NCI-H82 treated with DMSO at 0.1 percent for 48 hours (cell line): ENCODE results near the gene TSHZ3.
A peak's percentile ranks its signal among the peaks of the same experiment; 100 is the strongest.

Experiments used
- DNase-seq: peaks from one replicate; lab custom pipeline; 2025; ENCODE audit not compliant: unreplicated experiment; lab: John Stamatoyannopoulos, UW

The TSHZ3 gene

DNA sequence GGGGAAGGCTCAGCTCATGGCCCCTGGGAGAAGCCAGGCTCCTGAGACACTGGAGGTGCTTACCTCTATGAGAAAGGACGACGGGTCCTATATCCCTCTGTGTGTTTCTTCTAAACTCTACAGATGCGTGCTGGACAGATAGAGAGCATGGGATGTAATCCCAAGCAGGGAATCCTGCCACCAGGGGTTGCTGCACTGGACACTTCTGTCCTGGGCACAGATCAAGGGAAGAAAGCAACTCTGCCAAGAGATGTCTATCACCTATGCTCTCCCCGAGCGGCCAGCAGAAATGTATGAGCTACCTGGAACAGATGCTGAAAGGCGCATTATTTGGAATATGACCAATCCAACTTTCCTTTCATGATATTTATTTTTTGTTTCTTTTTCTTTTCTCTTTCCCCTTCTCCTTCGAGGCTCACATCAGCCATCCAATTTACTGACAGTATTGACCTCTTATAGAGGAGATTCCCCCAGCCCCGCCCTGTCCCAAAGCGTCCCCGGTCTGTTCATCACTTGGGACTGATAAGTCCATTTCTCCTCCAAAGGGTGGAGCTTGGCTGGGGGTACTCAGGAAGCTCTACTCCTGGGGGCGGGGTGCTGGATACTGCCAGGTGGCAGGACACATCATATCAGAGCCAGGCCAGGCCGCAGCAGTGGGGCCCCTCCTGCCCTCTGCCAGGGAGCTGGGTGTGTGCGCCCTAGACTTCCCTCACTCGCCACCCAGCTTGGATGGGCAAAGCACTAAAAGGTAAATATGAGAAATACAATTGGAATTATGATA lies 34.2 kb downstream of the TSHZ3 start:
- peak; percentile 17 for DNase-seq

DNA sequence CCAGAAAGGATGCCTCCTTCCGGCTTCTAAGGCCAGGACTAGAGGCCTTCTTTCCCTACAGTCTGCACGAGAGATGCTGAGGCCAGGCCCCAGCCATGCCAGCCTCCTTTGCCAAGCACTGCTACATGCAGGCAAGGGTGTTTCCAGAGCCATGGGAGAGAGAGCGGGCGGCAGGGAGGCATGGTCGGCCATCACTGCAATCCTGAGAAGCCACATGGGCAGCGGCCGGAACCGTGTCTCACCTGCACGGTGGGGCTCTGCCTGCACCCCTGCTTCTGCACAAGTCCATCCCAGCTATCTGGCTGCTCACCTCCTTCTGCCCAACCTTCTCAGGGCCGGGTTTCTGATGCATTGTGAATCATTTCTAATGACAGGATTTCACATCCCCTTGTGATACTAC lies 35.1 kb downstream of the TSHZ3 start:
- DNase-seq = no peak

DNA sequence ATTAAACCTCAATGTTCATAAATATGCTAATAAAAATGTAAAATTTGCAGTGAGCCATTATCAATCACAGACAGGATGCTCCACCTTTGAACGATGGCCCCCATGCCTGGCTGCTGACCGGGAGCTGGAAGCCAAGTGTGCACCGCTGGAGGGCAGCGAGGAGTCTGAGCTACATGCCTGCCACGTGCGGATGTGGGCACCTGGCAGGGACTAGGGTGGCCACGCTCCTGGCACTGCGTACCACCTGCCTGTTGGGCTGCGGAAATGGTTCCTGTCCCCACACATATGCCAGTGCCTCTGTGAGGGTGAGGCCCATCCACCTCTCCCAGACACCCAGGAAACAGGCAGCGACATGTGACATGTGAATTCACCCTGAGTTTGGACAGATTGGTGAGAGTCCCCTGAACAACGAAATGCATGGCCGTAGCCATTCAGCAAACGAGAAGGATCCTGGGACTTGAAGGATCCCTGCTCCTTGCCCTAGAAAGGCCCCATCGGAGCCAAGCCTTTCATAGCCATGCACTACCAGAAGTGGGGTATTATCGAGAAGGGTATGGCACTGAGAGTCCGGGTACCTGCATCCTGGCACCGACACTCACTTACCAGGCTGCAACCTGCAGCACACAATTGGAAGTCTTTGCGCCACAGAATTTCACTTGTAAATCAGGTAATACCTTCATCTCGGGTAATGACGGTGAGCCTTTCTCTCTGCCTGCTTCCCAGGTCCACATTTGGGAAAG lies 35.8 kb downstream of the TSHZ3 start:
- no peak for DNase-seq

DNA sequence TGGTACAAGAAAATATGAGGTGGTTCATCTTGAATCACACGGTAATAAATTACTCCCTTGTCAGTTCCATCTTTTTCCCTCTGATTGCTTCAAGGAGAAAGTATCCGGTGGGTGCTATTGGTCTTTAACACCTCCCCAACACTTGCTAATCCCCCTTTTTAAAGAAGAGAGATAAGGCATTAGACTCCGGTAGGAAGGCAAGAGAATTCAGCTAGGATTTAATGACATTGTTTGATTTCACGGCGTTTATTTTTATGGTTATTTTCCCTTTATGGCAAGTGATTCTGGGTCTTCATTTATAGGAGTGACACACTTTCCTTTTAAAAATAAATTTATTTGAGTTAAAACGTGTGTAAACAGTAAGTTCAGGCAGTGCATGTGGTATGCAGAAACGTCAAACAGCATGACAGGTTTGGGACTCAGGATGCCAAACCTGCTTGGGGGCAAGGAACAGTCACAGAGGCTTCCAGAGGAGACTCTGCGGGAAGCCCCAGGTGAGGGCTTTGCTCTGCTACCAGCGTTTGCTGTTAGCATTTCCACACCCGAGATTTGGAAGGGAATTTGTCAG lies 36.5 kb downstream of the TSHZ3 start:
- DNase-seq = no peak

DNA sequence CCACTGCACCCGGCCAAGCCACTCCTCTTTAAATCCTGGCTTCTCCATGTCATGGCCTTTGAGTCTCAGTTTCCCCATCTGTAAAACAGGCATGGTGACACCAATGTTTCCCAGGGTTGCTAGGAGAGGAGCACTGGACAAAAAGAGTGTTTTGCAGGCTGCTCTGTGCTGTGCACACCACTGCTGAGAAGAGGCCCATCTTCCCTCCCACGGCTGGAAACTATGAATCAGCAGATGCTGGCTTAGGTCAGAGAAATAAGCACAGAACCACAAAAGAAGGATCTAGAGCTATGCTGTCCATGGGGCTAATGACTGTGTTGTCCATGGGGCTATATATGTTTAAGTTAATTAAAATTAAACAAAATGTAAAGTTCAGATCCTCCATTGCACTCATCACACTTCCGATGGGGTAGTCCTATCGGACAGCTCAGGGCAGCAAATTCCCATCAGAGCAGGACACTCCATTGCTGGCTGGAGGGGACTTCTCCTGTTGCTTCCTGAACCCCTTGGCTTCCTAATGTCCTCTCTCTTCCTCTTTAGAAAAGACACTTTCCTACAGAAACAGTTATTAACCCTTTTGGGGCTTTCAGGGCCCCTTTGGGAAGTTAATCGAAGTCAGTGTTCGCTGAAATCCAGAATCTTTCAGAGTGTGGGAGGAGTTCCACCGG lies 37.1 kb downstream of the TSHZ3 start:
- no peak for DNase-seq

DNA sequence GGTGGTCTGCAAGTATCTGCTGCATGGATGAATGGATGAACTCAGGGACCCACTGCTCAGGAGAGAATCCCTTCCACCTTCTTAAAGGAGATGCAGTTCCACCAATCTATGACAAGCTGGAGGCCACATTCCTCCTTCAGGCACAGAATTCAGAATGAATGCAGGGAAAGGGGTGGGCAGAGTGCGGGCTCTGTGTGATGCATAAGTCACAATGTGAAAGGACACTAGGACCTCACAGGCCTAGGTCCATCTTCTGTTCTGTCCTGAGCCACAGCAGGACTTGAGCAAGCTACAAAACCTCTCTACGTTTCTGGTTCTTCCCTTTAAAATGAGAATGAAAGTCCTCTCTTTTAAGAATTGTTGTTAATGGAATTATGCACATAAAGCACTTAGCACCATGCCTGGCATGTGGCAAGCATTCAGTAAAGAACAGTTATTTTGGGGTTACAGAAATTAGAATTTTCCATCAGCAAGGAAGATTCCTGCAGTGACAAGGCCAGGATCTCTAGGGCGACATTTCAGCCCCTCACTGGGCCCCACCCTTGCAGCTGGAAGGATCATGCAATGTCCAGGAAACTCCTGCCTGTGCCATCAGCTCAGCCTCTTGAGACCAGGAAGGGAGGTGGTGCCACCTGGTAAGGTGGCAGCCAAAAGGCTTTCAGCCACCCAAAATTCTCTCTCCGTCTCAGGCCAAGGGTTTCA lies 38.7 kb downstream of the TSHZ3 start:
- no peak for DNase-seq

DNA sequence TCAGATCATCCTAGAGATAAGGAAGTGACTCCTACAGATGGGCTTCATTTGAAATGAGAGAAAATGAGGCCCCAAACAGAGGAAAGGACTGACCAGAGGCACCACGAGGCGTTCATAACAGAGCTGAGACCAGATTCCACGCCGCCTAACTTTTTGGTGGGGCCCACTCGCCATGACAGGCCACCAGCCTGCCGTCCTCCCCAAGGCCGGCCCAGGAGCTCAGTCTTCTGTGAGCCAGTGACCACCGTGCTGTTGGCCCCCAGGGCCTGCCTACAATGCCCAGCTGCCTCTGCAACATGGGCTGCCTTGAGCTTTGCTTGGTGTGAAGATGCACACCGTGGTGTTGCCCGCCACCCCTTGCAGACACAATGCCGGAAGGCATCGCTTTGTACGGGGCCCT lies 40.5 kb downstream of the TSHZ3 start:
- no peak for DNase-seq

DNA sequence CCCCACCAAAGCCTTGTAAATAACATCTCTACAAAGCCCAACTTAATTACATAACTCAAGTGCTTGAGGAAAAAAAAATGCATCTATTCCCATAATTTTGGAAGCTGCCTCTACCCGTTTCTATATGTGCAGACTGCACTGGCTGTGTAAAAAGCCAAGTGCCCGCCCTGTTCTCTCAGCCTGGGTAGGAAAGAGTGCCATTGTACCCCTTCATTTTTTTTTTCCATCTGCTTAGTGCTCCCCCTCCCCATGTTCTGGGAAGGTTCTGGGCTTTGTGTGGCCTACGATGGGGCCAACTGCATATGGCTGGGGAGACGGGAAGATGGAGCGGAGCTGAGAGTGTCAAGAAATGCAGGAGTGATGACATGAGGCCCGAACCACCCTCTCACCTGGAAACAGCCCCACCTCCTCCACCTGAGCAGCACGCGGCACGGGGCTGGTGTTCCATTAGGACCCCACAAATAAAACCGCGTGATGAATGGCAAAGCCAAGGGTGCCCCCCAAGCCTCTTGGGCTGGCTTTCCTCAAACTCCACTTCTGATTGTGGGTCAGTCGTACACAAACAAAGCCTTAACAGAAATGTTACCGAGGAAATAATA lies 42.1 kb downstream of the TSHZ3 start:
- DNase-seq = no peak

DNA sequence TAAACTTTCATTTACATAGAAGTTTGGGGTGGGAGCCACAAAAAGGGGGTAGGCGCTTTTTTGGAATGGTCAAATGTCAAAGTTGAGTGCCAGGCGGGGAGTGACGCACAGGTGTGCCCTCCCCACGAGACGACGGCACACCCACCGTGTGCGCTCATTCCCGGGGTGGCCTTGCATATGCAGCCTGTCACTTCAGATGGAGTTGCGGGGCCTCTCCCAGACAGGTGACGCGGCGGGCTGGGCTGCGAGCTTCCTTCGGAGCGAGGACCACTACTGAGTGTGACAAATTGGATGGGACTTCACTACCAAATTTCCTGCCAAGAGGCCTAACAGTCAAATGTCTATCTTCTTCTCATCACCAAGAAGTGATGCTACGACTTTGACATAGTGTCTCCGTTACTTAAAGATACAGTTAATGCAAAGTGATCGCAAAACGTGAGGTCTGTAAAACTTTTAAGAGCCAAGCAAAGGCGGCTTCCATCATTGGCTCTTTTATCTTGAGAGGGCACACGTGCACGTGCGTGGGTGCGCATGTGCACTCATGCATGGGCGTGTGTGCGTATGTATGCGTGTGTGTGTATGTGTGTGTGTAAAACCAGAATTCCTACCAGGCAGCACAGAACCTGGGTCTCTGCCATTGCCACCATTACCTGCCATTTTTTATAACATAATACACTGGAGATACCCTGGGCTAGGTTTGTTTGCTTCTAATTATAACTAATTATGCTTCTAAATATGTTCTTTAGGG lies 43.1 kb downstream of the TSHZ3 start:
- no peak for DNase-seq

DNA sequence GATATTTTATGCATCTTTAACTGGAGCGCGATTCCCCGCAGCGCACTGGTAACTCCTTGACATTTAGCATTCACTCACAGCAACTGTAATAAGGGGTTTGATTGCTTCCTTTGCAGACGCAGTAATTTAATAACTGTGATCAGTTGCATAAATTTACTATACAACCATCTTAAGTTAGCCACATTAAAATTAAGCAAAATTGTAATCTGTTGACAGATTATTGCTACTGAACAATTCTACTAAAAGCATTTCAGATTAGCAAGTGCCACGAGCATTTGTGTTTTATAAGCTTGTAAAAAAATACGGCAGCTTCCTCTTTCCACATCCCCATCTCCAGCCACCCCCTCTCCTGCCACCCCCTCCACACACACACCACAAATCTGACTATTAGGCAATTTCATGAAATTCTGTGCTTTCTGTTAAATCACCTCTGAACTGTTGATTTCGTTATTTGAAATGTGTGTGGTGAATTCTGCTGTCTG lies 44.4 kb downstream of the TSHZ3 start:
- DNase-seq = no peak

DNA sequence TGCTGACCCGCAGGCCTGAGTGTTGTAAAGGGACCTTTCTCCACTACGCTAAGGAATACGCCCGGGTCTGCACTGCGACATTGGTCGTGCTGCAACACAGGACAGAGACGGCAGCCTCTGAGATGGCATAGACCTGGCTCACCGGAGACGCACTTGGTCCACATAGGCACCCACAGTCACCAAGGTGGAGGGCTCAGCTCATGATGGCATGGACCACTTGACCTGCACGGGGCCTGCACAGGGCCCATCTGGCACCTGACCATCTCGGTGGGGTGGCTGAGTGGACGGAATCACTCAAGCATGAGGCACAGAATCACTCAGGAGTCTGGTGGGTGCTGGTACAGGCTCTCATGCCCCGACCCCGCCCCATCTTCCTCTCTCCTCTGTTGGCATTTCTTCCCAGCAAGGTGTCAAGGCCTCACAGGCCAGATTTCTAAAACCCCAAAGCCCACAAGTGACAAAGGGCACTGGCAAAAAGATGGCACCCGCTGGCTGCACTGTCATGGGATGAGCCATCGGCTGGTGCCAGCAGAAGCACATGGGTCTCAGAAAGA lies 45.9 kb downstream of the TSHZ3 start:
- DNase-seq = no peak

DNA sequence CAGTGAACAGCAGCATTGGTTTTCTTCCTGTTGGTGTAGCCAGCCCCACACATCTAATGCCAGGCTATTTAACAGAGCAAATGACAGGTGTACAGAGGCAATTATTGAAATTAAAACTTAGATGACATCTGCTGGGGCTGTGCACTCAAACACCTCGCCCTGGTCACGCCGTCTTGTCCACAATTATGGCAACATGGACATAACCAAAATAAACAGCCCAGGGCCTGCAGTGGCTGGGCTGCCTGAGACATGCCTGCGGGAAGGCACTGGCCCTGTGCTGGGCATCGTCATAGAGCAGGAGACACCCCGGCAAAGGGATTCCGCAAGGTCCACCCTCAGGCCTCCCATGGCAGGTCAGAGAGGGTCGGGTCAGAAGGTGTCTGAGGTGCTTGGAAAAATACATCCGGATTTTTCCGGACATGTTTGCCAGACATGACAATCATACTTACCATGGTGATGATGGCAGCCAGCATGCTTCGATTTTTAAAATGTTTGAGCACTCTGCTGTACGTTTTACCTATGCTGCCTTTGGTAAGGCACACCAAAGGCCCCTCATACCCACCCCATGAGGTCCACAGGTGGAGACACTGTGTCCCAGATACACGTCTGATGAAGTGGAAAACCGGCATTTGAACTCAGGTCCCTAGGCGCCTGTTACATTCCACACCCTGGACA lies 47.8 kb downstream of the TSHZ3 start:
- DNase-seq = no peak

DNA sequence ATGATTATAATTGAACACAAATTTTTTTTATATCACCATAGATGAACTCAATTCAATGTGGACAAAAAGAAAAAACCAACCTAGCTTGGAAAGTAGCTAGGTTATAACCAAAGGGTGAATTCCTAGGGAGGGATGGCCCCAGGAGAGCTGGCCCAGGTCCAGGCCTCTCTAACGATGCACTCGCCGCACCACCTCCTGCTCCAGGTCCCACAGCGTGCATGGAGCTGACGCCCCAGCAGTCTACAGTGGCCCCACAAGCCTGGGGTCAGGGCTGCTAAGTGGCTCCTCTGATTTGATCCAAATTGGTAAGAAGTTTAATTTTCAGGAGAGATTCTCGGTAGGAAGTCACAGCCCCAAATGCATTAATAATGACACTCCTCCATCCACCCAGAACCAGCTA lies 48.8 kb downstream of the TSHZ3 start:
- DNase-seq = no peak

DNA sequence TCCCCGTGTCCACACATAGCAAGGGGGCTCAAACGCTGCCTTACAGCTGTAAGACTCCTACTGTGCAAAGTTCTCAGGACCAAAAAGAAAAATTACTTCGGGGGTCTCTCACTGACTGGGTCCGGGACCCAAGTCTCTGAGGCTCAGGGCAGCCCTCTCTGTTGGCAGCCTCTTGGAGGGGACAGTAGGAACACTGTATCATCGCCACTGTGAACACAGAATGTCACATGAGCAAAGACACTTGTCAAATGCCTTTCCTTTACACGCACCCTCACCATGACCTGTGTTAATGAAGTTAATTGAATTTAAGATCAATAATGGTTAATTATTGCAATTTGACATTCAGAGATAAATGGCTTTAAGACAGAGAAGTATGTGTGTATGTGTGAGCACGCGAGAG lies 49.6 kb downstream of the TSHZ3 start:
- no peak for DNase-seq

DNA sequence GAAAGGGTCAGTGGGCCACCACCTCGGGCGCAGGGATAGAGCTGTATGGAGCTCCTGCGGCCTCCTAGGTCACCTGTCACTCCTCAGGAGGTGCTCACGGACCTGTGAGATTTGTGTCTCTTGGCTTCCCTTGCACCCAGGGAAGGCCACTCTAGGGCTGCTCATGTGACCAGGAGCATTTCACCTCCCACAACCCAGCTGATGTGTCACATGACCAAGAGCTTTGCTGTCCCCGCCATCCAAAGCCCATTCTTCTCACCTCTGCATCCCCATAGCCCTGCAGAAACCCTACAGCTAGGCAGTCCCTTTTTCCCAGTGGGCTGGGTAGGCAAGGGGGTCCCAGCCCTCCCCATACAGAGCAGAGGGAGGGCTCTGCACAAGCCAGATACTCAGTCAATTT lies 51.2 kb downstream of the TSHZ3 start:
- no peak for DNase-seq

DNA sequence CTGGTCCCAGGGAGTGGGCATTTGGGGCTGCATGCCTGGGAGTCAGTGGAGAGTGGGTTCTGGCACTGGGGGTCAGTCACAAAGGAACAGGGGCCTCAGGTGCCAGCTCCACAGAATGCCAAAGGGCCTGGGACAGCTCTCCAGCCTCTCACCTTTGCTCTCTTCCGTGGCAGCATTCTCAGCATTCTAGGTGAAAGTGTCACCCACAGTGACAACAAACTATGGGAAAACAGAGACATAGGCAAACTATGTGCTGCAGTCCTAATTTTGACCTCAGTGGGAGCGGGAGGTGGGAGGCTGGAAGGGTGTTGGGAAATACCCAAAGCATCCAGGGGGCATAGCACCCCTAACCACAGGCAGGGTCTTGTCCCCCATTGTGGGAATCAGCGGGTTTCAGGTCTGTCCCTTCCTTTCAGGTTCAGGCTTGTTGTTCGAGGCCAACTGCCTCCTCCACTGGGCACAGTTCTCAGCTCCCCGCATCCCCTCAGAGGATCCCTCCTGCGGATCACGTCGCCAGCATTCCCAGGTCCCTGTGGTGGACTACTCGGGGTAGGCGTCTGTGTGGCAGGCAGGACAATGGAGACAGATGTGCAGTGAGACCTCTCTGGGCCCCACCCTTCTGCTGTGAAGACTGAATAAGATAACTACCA lies 52.4 kb downstream of the TSHZ3 start:
- DNase-seq = no peak

DNA sequence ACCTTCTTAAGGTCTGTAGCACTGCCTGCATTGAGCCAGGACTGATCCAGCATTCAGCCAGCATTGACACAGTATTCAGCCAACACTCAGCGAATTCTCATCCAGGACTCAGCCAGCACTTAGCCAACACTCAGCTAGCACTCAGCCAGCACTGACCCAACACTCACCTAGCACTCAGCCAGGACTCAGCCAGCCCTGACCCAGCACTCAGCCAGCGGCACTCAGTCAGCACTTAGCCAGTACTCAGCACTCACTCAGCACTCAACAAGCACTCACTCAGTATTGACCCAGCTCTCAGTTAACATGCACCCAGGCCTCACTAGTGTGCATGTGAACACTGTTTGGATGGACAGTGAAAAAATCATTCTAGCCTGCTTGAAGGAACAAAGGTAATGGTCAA lies 55.0 kb downstream of the TSHZ3 start:
- DNase-seq = no peak

DNA sequence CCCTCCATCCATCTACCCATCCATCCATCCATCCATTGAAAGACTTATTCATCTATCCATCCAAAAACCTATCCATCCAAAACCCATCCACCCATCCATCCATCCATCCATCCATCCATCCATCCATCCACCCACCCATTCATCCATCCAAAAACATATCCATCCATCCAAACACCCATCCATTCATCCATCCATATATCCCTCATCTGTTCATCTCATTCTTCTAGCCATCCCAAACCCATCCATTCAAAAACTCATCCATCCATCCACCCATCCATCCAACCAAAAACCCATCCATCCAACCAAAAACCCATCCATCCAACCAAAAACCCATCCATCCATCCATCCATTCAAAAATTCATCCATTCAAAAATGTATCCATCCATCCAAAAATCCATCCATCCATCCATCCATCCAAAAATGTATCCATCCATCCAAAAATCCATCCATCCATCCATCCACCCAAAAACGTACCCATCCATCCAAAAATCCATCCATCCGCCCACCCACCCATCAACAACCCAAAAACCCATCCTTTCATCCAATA lies 56.5 kb downstream of the TSHZ3 start:
- no peak for DNase-seq
